GM19452 (cell line): Measurements from ENCODE around the gene SYCE1.

Experiments
- ATAC-seq: cut with Tn5 transposase; IDR thresholded peaks from one replicate; pipeline ENCODE4 v1.9.1; 2021; ENCODE audit not compliant: unreplicated experiment

Gene SYCE1

GRCh38 chr10:133516057-133516456, 49.3 kb downstream of the SYCE1 start:
- no peak for ATAC-seq

GRCh38 chr10:133515471-133515870, 49.9 kb downstream of the SYCE1 start:
- ATAC-seq: no peak

- ATAC-seq: no peak
These were observed 53.4 kb downstream of the SYCE1 start for GRCh38 chr10:133511907-133512528.

GRCh38 chr10:133511408-133511807, 54.0 kb downstream of the SYCE1 start:
- ATAC-seq: no peak

- ATAC-seq: no peak
These were observed 55.7 kb downstream of the SYCE1 start for GRCh38 chr10:133509700-133510099.
